Esophagus muscularis mucosa (tissue), 4 donors: Measurements from ENCODE around the gene PCDHA10.

Source experiments
- CTCF ChIP-seq, 3 experiments: fragments of 200-600 bp in 2 of 3; fragments of 450-650 bp in 1 of 3; sonication (generic) in 2 of 3; IDR thresholded peaks; one replicate each; pipeline ENCODE4 v1.5.1; 2017 to 2019; ENCODE audit warnings: antibody characterized with exemption in 3 of 3, mild to moderate bottlenecking in 2 of 3, moderate library complexity in 1 of 3
- EP300 ChIP-seq: sonication (generic); formaldehyde crosslinking; IDR thresholded peaks from one replicate; pipeline ENCODE4 v1.6.1; 2017; ENCODE audit warnings: antibody characterized with exemption
- POLR2A ChIP-seq: fragments of 450-650 bp; IDR thresholded peaks from one replicate; pipeline ENCODE4 v1.6.1; 2017; ENCODE audit warnings: antibody characterized with exemption, moderate library complexity, mild to moderate bottlenecking, low read depth
- POLR2AphosphoS5 ChIP-seq, 2 donors: sonication (generic); formaldehyde crosslinking; IDR thresholded peaks; one replicate each; pipeline ENCODE4 v1.6.1; 2017; ENCODE audit warnings: antibody characterized with exemption in 2 of 2

DNA sequence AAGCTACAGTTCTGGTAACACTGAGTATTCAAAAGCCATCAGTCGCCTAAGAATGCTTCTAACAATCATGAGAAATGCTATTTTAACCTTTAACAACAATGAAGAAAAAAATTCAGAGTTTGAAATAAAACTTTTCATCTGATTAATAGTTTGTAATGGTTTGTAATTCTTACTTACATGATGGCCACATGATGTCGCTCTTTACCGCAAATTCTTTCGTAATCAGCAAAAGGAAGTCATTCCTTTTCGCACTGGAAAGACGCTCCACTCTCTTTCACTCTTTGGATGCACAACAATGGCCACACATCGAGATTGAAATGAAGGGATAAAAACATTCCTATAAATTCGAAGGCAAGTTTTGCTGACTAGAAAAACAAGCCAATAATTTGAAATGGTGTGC is 21.7 kb upstream of the PCDHA10 start, which contains the start of gene PCDHA7:
- TF ChIP-seq CTCF (IDR thresholded peaks at IDR 0.05) (no peak), POLR2A (no peak), POLR2AphosphoS5 (IDR thresholded peaks at IDR 0.05) (no peak), EP300 (no peak)
